ENCODE data around the gene ACP2. TPM values are rescaled to one million over a fixed set of nuclear protein-coding genes. Genes with fewer than 3 reads are reported as not detected.
"Not testable (repeated sequence)": the region's sequence is repeated elsewhere in the genome, so short reads cannot be mapped to it uniquely, and the experiment has no call there.

The ACP2 gene
- total and polyA plus RNA-seq, 2 experiments from 2014 or later, result 29.6 to 31.5 TPM

DNA sequence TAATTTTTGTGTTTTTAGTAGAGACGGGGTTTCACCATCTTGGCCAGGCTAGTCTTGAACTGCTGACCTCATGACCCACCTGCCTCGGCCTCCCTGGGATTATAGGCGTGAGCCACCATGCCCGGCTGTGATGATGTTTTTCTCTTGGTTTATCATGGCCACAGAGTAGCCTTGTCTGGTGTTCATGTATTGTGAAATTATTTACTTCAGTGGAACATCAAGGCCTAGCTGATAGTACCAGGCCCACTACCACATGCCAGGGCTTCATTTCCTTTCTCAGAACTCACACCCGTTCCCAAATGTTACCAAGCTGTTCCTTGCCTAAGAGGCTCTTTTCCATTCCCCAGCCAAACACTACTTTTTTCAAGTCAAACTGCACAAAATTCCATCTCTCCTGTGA lies 40.0 kb downstream of the ACP2 start:
- H3K4me2 ChIP-seq, result no peak overlapping the region
- no peak overlapping the region for H3K4me3 ChIP-seq
- no peak overlapping the region for H2AFZ ChIP-seq
- H3K36me3 ChIP-seq (replicated peaks; ENCODE audit: insufficient read depth, low read depth), result no peaks in the 10 kb centered on the region
- TF ChIP-seq EZH2 (IDR thresholded peaks at IDR 0.05; ENCODE audit: borderline replicate concordance) (no peak), EZH2phosphoT487 (IDR thresholded peaks at IDR 0.05; ENCODE audit: low read depth, severe bottlenecking, unreplicated experiment) (no peak)
- TF ChIP-seq, protein P1, sequence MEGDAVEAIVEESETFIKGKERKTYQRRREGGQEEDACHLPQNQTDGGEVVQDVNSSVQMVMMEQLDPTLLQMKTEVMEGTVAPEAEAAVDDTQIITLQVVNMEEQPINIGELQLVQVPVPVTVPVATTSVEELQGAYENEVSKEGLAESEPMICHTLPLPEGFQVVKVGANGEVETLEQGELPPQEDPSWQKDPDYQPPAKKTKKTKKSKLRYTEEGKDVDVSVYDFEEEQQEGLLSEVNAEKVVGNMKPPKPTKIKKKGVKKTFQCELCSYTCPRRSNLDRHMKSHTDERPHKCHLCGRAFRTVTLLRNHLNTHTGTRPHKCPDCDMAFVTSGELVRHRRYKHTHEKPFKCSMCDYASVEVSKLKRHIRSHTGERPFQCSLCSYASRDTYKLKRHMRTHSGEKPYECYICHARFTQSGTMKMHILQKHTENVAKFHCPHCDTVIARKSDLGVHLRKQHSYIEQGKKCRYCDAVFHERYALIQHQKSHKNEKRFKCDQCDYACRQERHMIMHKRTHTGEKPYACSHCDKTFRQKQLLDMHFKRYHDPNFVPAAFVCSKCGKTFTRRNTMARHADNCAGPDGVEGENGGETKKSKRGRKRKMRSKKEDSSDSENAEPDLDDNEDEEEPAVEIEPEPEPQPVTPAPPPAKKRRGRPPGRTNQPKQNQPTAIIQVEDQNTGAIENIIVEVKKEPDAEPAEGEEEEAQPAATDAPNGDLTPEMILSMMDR (IDR thresholded peaks at IDR 0.05; ENCODE audit: poor library complexity), result no peak
- H3K9me2 ChIP-seq (replicated peaks; ENCODE audit: insufficient read depth), result no peaks in the 10 kb centered on the region
- no peaks in the 10 kb centered on the region for H4K20me1 ChIP-seq (ENCODE audit: insufficient read depth, poor library complexity, severe bottlenecking)
- no peaks in the 10 kb centered on the region for H3K4me1 ChIP-seq (ENCODE audit: insufficient read depth)
- no peak for DNase-seq (ENCODE audit: low spot score)
- 91% methylated on average over 5 of the region's 5 CpGs for WGBS (ENCODE audit: low lambda C conversion rate, missing lambda C conversion rate)
- no peaks in the 10 kb centered on the region for H3K9me3 ChIP-seq (ENCODE audit: low read depth)
- no peaks in the 10 kb centered on the region for H3K79me2 ChIP-seq
- no peak overlapping the region for H3K27ac ChIP-seq
- H3K27me3 ChIP-seq, result no peaks in the 10 kb centered on the region

DNA sequence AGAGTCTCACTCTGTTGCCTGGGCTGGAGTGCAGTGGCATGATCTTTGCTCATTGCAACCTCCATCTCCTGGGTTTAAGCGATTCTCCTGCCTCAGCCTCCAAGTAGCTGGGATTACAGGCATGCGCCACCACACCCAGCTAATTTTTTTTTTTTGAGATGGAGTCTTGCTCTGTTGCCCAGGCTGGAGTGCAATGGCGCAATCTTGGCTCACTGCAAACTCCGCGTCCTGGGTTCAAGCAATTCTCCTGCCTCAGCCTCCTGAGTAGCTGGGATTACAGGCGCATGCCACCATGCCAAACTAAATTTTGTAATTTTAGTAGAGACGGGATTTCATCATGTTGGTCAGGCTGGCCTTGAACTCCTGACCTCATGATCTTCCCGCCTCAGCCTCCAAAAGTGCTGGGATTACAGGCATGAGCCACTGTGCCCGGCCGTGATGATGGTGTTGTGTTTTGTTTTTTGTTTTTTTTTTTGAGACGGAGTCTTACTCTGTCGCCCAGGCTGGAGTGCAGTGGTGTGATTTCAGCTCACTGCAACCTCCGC lies 40.5 kb downstream of the ACP2 start:
- H3K9me2 ChIP-seq (replicated peaks; ENCODE audit: insufficient read depth); H3K4me2 ChIP-seq; H4K20me1 ChIP-seq (ENCODE audit: insufficient read depth, poor library complexity, severe bottlenecking); H3K27me3 ChIP-seq; H2AFZ ChIP-seq; H3K4me1 ChIP-seq (ENCODE audit: insufficient read depth); DNase-seq (ENCODE audit: low spot score); H3K79me2 ChIP-seq; H3K36me3 ChIP-seq (replicated peaks; ENCODE audit: insufficient read depth, low read depth); H3K9me3 ChIP-seq (ENCODE audit: low read depth); H3K27ac ChIP-seq; H3K4me3 ChIP-seq: not testable (repeated sequence)
- WGBS (ENCODE audit: low lambda C conversion rate, missing lambda C conversion rate), result 96% methylated on average over 12 of the region's 13 CpGs

DNA sequence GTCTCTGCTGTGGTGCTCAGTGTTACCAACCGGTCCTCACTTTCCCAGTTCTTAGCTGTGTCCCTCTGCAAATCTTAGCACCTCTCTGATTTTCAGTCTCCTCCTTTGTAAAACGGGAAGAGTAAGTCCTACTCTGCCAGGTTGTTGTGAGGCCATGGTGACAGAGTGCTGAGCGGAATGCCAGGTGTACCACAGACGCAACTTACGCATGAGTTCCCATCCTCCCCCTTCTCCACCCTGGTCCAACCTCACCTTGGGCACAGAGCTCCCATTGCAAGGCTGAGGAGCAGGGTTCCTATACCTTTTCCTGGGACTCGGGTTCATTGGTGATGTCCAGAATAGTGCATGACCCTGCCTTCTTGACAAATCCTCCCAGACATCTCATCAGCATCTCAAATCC lies 41.2 kb downstream of the ACP2 start:
- Histone ChIP-seq H3K27me3 (no peaks in the 10 kb centered on the region), H4K20me1 (ENCODE audit: insufficient read depth, poor library complexity, severe bottlenecking) (no peaks in the 10 kb centered on the region), H3K79me2 (no peaks in the 10 kb centered on the region), H3K27ac (no peak overlapping the region), H3K9me3 (ENCODE audit: low read depth) (no peaks in the 10 kb centered on the region), H3K4me1 (ENCODE audit: insufficient read depth) (no peaks in the 10 kb centered on the region), H3K4me3 (no peak overlapping the region), H2AFZ (no peak overlapping the region), H3K36me3 (replicated peaks; ENCODE audit: insufficient read depth, low read depth) (no peaks in the 10 kb centered on the region), H3K9me2 (replicated peaks; ENCODE audit: insufficient read depth) (no peaks in the 10 kb centered on the region), H3K4me2 (no peak overlapping the region)
- WGBS (ENCODE audit: low lambda C conversion rate, missing lambda C conversion rate), result 92% methylated on average over 6 of the region's 6 CpGs
- TF ChIP-seq, protein P1 (IDR thresholded peaks at IDR 0.05; ENCODE audit: poor library complexity), result no peak
- TF ChIP-seq EZH2phosphoT487 (IDR thresholded peaks at IDR 0.05; ENCODE audit: low read depth, severe bottlenecking, unreplicated experiment), result no peak
- no peak for TF ChIP-seq EZH2 (IDR thresholded peaks at IDR 0.05; ENCODE audit: borderline replicate concordance)
- no peak for DNase-seq (ENCODE audit: low spot score)

DNA sequence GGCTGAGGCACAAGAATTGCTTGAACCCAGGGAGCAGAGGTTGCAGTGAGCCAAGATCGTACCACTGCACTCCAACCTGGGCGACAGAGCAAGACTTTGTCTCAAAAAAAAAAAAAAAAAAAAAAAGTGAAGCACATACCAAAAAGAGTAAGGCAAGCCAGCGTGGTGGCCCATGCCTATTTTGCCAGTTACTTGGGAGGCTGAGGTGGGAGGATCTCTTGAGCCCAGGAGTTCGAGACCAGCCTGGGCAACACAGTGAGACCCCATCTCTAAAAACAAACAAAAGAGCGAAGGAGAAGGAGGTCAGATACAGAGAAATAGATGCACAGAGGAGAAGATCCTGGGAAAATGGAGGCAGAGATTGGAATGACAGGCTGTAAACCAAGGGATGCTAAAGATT lies 42.0 kb downstream of the ACP2 start:
- not testable (repeated sequence) for H2AFZ ChIP-seq; H3K27ac ChIP-seq; H3K9me3 ChIP-seq (ENCODE audit: low read depth); H3K9me2 ChIP-seq (replicated peaks; ENCODE audit: insufficient read depth); H3K4me1 ChIP-seq (ENCODE audit: insufficient read depth); H3K4me2 ChIP-seq; H3K79me2 ChIP-seq; H4K20me1 ChIP-seq (ENCODE audit: insufficient read depth, poor library complexity, severe bottlenecking); DNase-seq (ENCODE audit: low spot score); H3K27me3 ChIP-seq; H3K36me3 ChIP-seq (replicated peaks; ENCODE audit: insufficient read depth, low read depth); H3K4me3 ChIP-seq
- 90% methylated on average over 5 of the region's 5 CpGs for WGBS (ENCODE audit: low lambda C conversion rate, missing lambda C conversion rate)

Data from hepatocyte (in vitro differentiated cells).